ENCODE measurements around the gene ADAMTSL3. TPM values are rescaled to one million over a fixed set of nuclear protein-coding genes. Genes with fewer than 3 reads are reported as not detected.

Gene ADAMTSL3
- polyA plus RNA-seq, 1 experiment: not detected

- no peaks in the 10 kb centered on the region for H3K36me3 ChIP-seq (ENCODE audit: control insufficient read depth, insufficient read depth, low read length)
- no peak for TF ChIP-seq CTCF (IDR thresholded peaks at IDR 0.05; ENCODE audit: insufficient read depth, low read depth, low read length)
- H3K4me3 ChIP-seq (ENCODE audit: low read depth, low read length): no peak overlapping the region
- CTCF ChIA-PET: no interaction called here
- H3K27me3 ChIP-seq (ENCODE audit: control insufficient read depth, insufficient read depth, low read length): no peaks in the 10 kb centered on the region
- POLR2A ChIA-PET: no interaction called here
- DNase-seq (ENCODE audit: low read depth): no peak
Observed at GRCh38 chr15:83694015-83694414, 40.1 kb downstream of the ADAMTSL3 start.

- CTCF ChIA-PET: no interaction called here
- H3K36me3 ChIP-seq (ENCODE audit: control insufficient read depth, insufficient read depth, low read length): no peaks in the 10 kb centered on the region
- H3K4me3 ChIP-seq (ENCODE audit: low read depth, low read length): no peak overlapping the region
- H3K27me3 ChIP-seq (ENCODE audit: control insufficient read depth, insufficient read depth, low read length): no peaks in the 10 kb centered on the region
- DNase-seq (ENCODE audit: low read depth): no peak
- no peak for TF ChIP-seq CTCF (IDR thresholded peaks at IDR 0.05; ENCODE audit: insufficient read depth, low read depth, low read length)
- POLR2A ChIA-PET: no interaction called here
Observed at GRCh38 chr15:83694536-83694935, 40.6 kb downstream of the ADAMTSL3 start.

GRCh38 chr15:83695246-83695645, 41.3 kb downstream of the ADAMTSL3 start:
- Histone ChIP-seq H3K4me3 (ENCODE audit: low read depth, low read length) (no peak overlapping the region), H3K27me3 (ENCODE audit: control insufficient read depth, insufficient read depth, low read length) (no peaks in the 10 kb centered on the region), H3K36me3 (ENCODE audit: control insufficient read depth, insufficient read depth, low read length) (no peaks in the 10 kb centered on the region)
- ChIA-PET CTCF (no interaction called here), POLR2A (no interaction called here)
- TF ChIP-seq CTCF (IDR thresholded peaks at IDR 0.05; ENCODE audit: insufficient read depth, low read depth, low read length): no peak
- DNase-seq (ENCODE audit: low read depth): no peak

- no peak for DNase-seq (ENCODE audit: low read depth)
- Histone ChIP-seq H3K4me3 (ENCODE audit: low read depth, low read length) (no peak overlapping the region), H3K36me3 (ENCODE audit: control insufficient read depth, insufficient read depth, low read length) (no peaks in the 10 kb centered on the region), H3K27me3 (ENCODE audit: control insufficient read depth, insufficient read depth, low read length) (no peaks in the 10 kb centered on the region)
- ChIA-PET CTCF (no interaction called here), POLR2A (no interaction called here)
- no peak for TF ChIP-seq CTCF (IDR thresholded peaks at IDR 0.05; ENCODE audit: insufficient read depth, low read depth, low read length)
Observed at GRCh38 chr15:83695901-83696425, 42.0 kb downstream of the ADAMTSL3 start.

GRCh38 chr15:83697716-83698115, 43.8 kb downstream of the ADAMTSL3 start:
- DNase-seq (ENCODE audit: low read depth): no peak
- Histone ChIP-seq H3K4me3 (ENCODE audit: low read depth, low read length) (no peak overlapping the region), H3K27me3 (ENCODE audit: control insufficient read depth, insufficient read depth, low read length) (no peaks in the 10 kb centered on the region), H3K36me3 (ENCODE audit: control insufficient read depth, insufficient read depth, low read length) (no peaks in the 10 kb centered on the region)
- no peak for TF ChIP-seq CTCF (IDR thresholded peaks at IDR 0.05; ENCODE audit: insufficient read depth, low read depth, low read length)
- CTCF ChIA-PET: no interaction called here
- POLR2A ChIA-PET: no interaction called here

All from BJ (cell line).